ENCODE measurements around the gene VSIG10L2.

DNA sequence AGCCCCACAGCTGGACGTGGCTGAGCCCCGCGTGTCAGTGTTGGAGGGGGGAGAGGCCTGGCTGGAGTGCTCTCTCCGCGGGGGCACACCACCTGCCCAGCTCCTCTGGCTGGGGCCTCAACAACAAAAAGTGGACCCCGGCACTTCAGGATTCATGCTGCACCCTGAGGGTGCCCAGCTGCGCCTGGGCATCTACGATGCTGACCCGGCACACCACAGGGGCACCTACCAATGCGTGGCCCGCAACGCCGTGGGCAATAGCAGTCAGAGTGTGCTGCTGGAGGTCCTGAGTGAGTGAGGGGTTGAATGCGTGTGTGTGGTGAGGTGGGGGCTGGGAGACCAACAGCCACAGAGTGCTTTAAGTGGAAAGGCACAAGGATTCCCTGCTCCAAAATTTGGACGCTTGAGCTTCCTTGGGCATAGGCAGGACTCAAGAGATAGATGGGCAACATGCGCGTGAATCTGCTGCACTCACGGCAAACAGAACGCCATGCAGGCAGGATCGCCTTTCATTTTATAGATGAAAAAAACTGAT lies 7.6 kb downstream of the VSIG10L2 start:
- TF ChIP-seq, protein P1, sequence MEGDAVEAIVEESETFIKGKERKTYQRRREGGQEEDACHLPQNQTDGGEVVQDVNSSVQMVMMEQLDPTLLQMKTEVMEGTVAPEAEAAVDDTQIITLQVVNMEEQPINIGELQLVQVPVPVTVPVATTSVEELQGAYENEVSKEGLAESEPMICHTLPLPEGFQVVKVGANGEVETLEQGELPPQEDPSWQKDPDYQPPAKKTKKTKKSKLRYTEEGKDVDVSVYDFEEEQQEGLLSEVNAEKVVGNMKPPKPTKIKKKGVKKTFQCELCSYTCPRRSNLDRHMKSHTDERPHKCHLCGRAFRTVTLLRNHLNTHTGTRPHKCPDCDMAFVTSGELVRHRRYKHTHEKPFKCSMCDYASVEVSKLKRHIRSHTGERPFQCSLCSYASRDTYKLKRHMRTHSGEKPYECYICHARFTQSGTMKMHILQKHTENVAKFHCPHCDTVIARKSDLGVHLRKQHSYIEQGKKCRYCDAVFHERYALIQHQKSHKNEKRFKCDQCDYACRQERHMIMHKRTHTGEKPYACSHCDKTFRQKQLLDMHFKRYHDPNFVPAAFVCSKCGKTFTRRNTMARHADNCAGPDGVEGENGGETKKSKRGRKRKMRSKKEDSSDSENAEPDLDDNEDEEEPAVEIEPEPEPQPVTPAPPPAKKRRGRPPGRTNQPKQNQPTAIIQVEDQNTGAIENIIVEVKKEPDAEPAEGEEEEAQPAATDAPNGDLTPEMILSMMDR (IDR thresholded peaks at IDR 0.05): no peak
- TF ChIP-seq POLR2A (IDR thresholded peaks at IDR 0.05): no peak

All from vagina (tissue), 2 donors.